ENCODE results near the gene HFM1.
A peak's percentile ranks its signal among the peaks of the same experiment; 100 is the strongest.
"Not testable (repeated sequence)": the region's sequence is repeated elsewhere in the genome, so short reads cannot be mapped to it uniquely, and the experiment has no call there.

Gene HFM1

DNA sequence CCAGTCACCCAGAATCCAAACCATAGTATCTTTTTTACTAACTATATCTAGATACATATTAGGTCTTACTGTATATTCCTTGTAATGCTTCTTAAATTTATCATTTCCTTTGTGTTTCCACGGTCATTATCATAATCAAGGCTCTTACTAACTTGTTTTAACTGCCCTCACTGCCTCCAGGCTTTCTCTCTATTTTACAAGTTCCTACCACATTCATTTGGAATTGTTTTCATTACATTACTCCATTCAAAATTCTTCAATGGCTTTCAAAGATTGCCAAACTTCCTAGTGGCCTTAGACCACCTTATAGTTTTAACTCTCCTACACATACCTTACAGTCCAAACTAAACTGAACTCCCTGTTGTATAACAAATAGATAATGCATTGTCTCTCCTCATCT lies 6.3 kb downstream of the HFM1 start:
- TF ChIP-seq CTCF (conservative IDR thresholded peaks at IDR 0.05; ENCODE audit: control insufficient read depth, insufficient read depth, low read depth, low read length): no peak
- no peak overlapping the region for H3K4me3 ChIP-seq (ENCODE audit: control insufficient read depth, low read depth, low read length)
- DNase-seq (ENCODE audit: low read depth): no peak

- DNase-seq (ENCODE audit: low read depth): peak; percentile 39
- H3K4me3 ChIP-seq (ENCODE audit: control insufficient read depth, low read depth, low read length): no peak overlapping the region
- no peak for TF ChIP-seq CTCF (conservative IDR thresholded peaks at IDR 0.05; ENCODE audit: control insufficient read depth, insufficient read depth, low read depth, low read length)
These were observed 7.0 kb downstream of the HFM1 start for GRCh38 chr1:91397605-91398004.

- no peak for TF ChIP-seq CTCF (conservative IDR thresholded peaks at IDR 0.05; ENCODE audit: control insufficient read depth, insufficient read depth, low read depth, low read length)
- DNase-seq (ENCODE audit: low read depth): no peak
- no peak overlapping the region for H3K4me3 ChIP-seq (ENCODE audit: control insufficient read depth, low read depth, low read length)
These were observed 11.6 kb downstream of the HFM1 start for GRCh38 chr1:91393042-91393441.

- H3K4me3 ChIP-seq (ENCODE audit: control insufficient read depth, low read depth, low read length): no peak overlapping the region
- DNase-seq (ENCODE audit: low read depth): no peak
- TF ChIP-seq CTCF (conservative IDR thresholded peaks at IDR 0.05; ENCODE audit: control insufficient read depth, insufficient read depth, low read depth, low read length): no peak
These were observed 18.5 kb downstream of the HFM1 start for GRCh38 chr1:91386109-91386508.

DNA sequence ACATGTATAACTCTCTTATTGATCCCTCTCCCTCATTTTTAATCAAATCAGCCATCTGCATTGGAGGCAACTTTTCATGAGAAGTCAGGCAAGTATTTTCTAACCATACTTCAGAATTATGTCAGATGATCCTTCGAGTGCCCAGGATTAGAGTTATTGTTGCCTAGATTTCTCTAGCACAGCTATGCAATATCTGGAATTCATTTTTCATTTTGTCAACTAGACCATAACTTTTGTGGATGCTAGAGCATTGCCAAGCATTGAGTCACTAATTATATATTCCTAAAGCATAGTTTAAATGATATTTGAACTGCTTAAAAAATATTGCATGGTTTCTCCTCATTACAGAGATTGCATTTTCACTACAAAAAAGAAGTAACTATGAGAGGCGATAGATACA lies 21.2 kb downstream of the HFM1 start:
- no peak for DNase-seq (ENCODE audit: low read depth)
- H3K4me3 ChIP-seq (ENCODE audit: control insufficient read depth, low read depth, low read length): no peak overlapping the region
- no peak for TF ChIP-seq CTCF (conservative IDR thresholded peaks at IDR 0.05; ENCODE audit: control insufficient read depth, insufficient read depth, low read depth, low read length)

DNA sequence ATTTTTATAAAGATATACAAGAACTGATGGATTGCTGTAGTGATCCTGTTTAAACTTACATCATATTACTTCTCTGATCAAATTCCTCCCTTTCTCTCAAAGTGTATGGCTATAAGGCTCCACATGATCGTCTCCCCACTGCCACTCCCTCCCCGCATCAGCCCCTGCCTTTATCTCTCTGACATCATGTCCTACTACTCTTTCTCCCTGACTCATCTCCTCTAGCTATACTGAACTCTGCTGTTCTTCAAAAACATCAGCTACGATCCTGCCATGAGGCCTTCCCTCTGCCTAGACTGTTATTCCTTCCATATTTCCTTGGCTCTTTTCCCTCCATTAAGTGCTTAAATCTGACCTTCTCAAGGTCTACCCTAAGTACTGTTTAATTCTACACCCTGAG lies 22.8 kb downstream of the HFM1 start:
- no peak for TF ChIP-seq CTCF (conservative IDR thresholded peaks at IDR 0.05; ENCODE audit: control insufficient read depth, insufficient read depth, low read depth, low read length)
- no peak for DNase-seq (ENCODE audit: low read depth)
- no peak overlapping the region for H3K4me3 ChIP-seq (ENCODE audit: control insufficient read depth, low read depth, low read length)

GRCh38 chr1:91374086-91374485 lies 30.6 kb downstream of the HFM1 start:
- no peak for TF ChIP-seq CTCF (conservative IDR thresholded peaks at IDR 0.05; ENCODE audit: control insufficient read depth, insufficient read depth, low read depth, low read length)
- DNase-seq (ENCODE audit: low read depth): no peak
- H3K4me3 ChIP-seq (ENCODE audit: control insufficient read depth, low read depth, low read length): no peak overlapping the region

DNA sequence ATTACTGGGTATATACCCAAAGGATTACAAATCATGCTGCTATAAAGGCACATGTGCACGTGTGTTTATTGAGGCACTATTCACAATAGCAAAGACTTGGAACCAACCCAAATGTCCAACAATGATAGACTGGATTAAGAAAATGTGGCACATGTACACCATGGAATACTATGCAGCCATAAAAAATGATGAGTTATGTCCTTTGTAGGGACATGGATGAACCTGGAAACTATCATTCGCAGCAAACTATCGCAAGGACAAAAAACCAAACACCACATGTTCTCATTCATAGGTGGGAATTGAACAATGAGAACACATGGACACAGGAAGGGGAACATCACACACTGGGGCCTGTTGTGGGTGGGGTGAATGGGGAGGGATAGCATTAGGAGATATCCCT lies 32.4 kb downstream of the HFM1 start:
- not testable (repeated sequence) for DNase-seq (ENCODE audit: low read depth); H3K4me3 ChIP-seq (ENCODE audit: control insufficient read depth, low read depth, low read length)

Measured in fibroblast of mammary gland (primary cell).